ENCODE results near the gene NAV1.
"Not testable (repeated sequence)": the region's sequence is repeated elsewhere in the genome, so short reads cannot be mapped to it uniquely, and the experiment has no call there.

The NAV1 gene

GRCh38 chr1:201545851-201546492 lies 7.0 kb downstream of the NAV1 start:
- TF ChIP-seq ZFP30 (CRISPR knock-in tag; IDR thresholded peaks at IDR 0.05), result no peak
- TF ChIP-seq, protein P1, sequence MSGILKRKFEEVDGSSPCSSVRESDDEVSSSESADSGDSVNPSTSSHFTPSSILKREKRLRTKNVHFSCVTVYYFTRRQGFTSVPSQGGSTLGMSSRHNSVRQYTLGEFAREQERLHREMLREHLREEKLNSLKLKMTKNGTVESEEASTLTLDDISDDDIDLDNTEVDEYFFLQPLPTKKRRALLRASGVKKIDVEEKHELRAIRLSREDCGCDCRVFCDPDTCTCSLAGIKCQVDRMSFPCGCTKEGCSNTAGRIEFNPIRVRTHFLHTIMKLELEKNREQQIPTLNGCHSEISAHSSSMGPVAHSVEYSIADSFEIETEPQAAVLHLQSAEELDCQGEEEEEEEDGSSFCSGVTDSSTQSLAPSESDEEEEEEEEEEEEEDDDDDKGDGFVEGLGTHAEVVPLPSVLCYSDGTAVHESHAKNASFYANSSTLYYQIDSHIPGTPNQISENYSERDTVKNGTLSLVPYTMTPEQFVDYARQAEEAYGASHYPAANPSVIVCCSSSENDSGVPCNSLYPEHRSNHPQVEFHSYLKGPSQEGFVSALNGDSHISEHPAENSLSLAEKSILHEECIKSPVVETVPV (CRISPR knock-in tag; IDR thresholded peaks at IDR 0.05), result no peak
- no peak for TF ChIP-seq CREB5 (CRISPR knock-in tag; IDR thresholded peaks at IDR 0.05; ENCODE audit: low read depth)
- TF ChIP-seq, protein P2, sequence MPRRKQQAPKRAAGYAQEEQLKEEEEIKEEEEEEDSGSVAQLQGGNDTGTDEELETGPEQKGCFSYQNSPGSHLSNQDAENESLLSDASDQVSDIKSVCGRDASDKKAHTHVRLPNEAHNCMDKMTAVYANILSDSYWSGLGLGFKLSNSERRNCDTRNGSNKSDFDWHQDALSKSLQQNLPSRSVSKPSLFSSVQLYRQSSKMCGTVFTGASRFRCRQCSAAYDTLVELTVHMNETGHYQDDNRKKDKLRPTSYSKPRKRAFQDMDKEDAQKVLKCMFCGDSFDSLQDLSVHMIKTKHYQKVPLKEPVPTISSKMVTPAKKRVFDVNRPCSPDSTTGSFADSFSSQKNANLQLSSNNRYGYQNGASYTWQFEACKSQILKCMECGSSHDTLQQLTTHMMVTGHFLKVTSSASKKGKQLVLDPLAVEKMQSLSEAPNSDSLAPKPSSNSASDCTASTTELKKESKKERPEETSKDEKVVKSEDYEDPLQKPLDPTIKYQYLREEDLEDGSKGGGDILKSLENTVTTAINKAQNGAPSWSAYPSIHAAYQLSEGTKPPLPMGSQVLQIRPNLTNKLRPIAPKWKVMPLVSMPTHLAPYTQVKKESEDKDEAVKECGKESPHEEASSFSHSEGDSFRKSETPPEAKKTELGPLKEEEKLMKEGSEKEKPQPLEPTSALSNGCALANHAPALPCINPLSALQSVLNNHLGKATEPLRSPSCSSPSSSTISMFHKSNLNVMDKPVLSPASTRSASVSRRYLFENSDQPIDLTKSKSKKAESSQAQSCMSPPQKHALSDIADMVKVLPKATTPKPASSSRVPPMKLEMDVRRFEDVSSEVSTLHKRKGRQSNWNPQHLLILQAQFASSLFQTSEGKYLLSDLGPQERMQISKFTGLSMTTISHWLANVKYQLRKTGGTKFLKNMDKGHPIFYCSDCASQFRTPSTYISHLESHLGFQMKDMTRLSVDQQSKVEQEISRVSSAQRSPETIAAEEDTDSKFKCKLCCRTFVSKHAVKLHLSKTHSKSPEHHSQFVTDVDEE (CRISPR knock-in tag; IDR thresholded peaks at IDR 0.05), result no peak
- no peak for TF ChIP-seq BACH2 (CRISPR knock-in tag; IDR thresholded peaks at IDR 0.05; ENCODE audit: borderline replicate concordance)
- TF ChIP-seq, protein P3, sequence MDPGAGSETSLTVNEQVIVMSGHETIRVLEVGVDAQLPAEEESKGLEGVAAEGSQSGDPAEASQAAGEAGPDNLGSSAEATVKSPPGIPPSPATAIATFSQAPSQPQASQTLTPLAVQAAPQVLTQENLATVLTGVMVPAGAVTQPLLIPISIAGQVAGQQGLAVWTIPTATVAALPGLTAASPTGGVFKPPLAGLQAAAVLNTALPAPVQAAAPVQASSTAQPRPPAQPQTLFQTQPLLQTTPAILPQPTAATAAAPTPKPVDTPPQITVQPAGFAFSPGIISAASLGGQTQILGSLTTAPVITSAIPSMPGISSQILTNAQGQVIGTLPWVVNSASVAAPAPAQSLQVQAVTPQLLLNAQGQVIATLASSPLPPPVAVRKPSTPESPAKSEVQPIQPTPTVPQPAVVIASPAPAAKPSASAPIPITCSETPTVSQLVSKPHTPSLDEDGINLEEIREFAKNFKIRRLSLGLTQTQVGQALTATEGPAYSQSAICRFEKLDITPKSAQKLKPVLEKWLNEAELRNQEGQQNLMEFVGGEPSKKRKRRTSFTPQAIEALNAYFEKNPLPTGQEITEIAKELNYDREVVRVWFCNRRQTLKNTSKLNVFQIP (CRISPR knock-in tag; IDR thresholded peaks at IDR 0.05; ENCODE audit: borderline replicate concordance, low read depth), result no peak
- no peak for TF ChIP-seq ARNTL (CRISPR knock-in tag; IDR thresholded peaks at IDR 0.05; ENCODE audit: borderline replicate concordance, low read depth)
- no peak for TF ChIP-seq SNAI2 (CRISPR knock-in tag; IDR thresholded peaks at IDR 0.05)
- TF ChIP-seq TOX (CRISPR knock-in tag; IDR thresholded peaks at IDR 0.05; ENCODE audit: borderline replicate concordance), result no peak
- TF ChIP-seq ZNF70 (CRISPR knock-in tag; IDR thresholded peaks at IDR 0.05), result no peak
- TF ChIP-seq TCF4 (CRISPR knock-in tag; IDR thresholded peaks at IDR 0.05; ENCODE audit: borderline replicate concordance), result no peak
- TF ChIP-seq PATZ1 (CRISPR knock-in tag; IDR thresholded peaks at IDR 0.05; ENCODE audit: borderline replicate concordance), result no peak
- no peak for TF ChIP-seq ZNF565 (CRISPR knock-in tag; conservative IDR thresholded peaks at IDR 0.05; ENCODE audit: low read depth)
- no peak for TF ChIP-seq ZFP3 (CRISPR knock-in tag; IDR thresholded peaks at IDR 0.05)
- no peak for TF ChIP-seq OSR1 (CRISPR knock-in tag; IDR thresholded peaks at IDR 0.05)
- ATAC-seq, result peak; percentile 38

GRCh38 chr1:201549522-201549921 lies 10.6 kb downstream of the NAV1 start:
- not testable (repeated sequence) for ATAC-seq

DNA sequence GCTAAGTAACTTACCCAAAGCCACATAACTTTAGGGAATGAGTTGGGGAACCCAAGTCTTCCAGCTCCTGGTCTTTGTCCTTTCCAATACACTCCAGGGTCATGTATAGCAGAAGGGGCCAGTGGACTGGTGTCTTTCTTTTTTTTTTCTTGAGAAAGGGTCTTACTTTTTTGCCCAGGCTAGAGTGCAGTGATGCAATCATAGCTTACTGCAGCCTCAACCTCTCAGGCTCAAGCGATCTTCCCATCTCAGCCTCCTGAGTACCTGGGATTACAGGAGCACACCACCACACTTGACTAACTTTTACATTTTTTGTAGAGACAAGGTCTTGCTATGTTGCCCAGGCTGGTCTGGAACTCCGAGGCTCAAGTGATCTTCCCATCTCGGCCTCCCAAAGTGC lies 12.2 kb downstream of the NAV1 start:
- ATAC-seq, result no peak
- TF ChIP-seq RARB (CRISPR knock-in tag; IDR thresholded peaks at IDR 0.05) (no peak), GLIS3 (CRISPR knock-in tag; IDR thresholded peaks at IDR 0.05) (no peak), TOX (CRISPR knock-in tag; IDR thresholded peaks at IDR 0.05; ENCODE audit: borderline replicate concordance) (no peak), ZNF70 (CRISPR knock-in tag; IDR thresholded peaks at IDR 0.05) (no peak), PATZ1 (CRISPR knock-in tag; IDR thresholded peaks at IDR 0.05; ENCODE audit: borderline replicate concordance) (no peak), ZC3H10 (CRISPR knock-in tag; IDR thresholded peaks at IDR 0.05) (no peak)
- TF ChIP-seq, protein P3 (CRISPR knock-in tag; IDR thresholded peaks at IDR 0.05; ENCODE audit: borderline replicate concordance, low read depth), result no peak
